Measurements from ENCODE around the gene GMPS.

DNA sequence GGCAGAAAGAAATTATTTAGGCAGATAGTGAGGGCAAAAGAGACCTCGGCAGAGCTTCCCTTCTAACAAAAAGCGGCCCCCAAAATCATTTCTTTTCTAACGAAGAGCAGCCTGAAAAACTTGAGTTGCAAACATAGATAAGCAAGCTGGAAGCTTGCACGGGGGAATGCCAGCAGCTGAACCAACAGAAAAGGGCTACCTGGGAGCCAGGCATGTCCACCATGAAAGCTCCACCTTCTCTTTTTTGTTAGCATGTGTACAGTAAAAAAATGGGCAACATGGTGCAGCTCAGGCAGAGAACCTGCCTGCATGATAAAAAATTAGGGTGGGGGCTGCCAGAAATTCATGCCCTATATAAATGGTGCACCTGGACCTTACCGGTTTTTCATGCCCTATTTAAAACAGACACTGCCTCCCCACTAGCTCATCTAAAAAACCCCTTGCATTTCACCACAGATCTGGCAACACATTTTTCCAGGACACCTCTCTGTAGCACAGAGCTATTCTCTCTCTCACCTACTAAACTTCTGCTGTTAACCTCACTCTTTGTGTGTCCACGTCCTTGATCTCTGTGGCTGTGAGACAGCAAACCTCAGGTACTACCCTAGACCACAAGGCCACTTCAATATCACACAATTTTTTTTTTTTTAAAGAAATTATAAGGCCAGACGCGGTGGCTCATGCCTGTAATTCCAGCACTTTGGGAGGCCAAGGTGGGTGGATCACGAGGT, 34.9 kb upstream of the GMPS start:
- TF ChIP-seq, protein P1, sequence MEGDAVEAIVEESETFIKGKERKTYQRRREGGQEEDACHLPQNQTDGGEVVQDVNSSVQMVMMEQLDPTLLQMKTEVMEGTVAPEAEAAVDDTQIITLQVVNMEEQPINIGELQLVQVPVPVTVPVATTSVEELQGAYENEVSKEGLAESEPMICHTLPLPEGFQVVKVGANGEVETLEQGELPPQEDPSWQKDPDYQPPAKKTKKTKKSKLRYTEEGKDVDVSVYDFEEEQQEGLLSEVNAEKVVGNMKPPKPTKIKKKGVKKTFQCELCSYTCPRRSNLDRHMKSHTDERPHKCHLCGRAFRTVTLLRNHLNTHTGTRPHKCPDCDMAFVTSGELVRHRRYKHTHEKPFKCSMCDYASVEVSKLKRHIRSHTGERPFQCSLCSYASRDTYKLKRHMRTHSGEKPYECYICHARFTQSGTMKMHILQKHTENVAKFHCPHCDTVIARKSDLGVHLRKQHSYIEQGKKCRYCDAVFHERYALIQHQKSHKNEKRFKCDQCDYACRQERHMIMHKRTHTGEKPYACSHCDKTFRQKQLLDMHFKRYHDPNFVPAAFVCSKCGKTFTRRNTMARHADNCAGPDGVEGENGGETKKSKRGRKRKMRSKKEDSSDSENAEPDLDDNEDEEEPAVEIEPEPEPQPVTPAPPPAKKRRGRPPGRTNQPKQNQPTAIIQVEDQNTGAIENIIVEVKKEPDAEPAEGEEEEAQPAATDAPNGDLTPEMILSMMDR (IDR thresholded peaks at IDR 0.05), result no peak
- no peak for TF ChIP-seq POLR2A (IDR thresholded peaks at IDR 0.05)
